Dendritic cell treated with granulocyte-macrophage colony-stimulating factor and Interleukin-4, amounts not matched to agents 40 ng/mL and 50 ng/mL, for 4 days (primary cell): ENCODE measurements around the gene STAU1.

Experiments used
- H3K27ac Mint-ChIP-seq: one replicate; pipeline ENCODE4 v1.8.0; 2022; ENCODE audit warnings: mild to moderate bottlenecking, mixed read lengths
- H3K27me3 Mint-ChIP-seq: one replicate; pipeline ENCODE4 v1.8.0; 2022; ENCODE audit warnings: mild to moderate bottlenecking, mixed read lengths
- H3K36me3 Mint-ChIP-seq: one replicate; pipeline ENCODE4 v1.8.0; 2022; ENCODE audit warnings: low read depth, mixed read lengths
- H3K4me1 Mint-ChIP-seq: one replicate; pipeline ENCODE4 v1.8.0; 2022; ENCODE audit warnings: low read depth, mixed read lengths
- H3K4me3 Mint-ChIP-seq: one replicate; pipeline ENCODE4 v1.8.0; 2022; ENCODE audit warnings: mild to moderate bottlenecking, moderate library complexity, mixed read lengths
- H3K9me3 Mint-ChIP-seq: one replicate; pipeline ENCODE4 v1.8.0; 2022; ENCODE audit warnings: mixed read lengths
- intact Hi-C: fragments of 100-400 bp; cut with micrococcal nuclease; formaldehyde crosslinking; loops from one replicate; pipeline ENCODE4 v1.15.0; 2022

Gene STAU1

DNA sequence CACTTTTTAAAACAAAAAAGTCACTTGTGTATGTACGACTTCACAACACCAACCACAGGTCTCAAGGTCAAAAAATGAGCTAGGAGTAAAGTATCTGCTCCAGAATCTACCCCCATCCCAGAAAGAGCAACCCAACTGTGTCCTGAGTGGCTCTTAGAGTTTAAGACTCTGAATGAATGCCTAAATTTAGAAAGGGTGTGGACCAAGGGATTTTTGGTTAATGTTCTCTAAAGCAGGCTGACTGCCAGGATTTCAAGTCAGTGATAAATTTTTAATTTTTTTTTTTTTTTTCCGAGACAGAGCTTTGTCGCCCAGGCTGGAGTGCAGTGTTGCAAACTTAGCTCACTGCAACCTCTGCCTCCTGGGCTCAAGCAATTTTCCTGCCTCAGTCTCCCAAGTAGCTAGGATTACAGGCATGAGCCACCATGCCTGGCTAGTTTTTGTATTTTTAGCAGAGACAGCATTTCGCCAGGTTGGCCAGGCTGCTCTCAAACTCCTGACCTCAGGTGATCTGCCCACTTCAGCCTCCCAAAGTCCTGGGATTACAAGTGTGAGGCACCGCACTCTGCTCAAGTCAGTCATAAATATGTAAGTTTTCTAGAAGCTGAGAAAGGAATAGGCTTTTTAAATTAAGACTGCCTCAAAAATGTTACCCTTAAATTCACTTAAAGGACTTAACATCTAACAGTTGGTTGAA, 20.2 kb downstream of the STAU1 start:
- Mint-ChIP-seq H3K36me3 (peaks cover 64% of the 10 kb centered on the region), H3K4me3 (no peak overlapping the region), H3K27me3 (no peaks in the 10 kb centered on the region), H3K4me1 (peaks cover 5% of the 10 kb centered on the region), H3K9me3 (no peaks in the 10 kb centered on the region), H3K27ac (no peak overlapping the region)
- intact Hi-C loops: loop anchor here (10.0 kb wide), 2 partner anchors 47 to 63 kb away; partner anchors contain the start of gene DDX27

DNA sequence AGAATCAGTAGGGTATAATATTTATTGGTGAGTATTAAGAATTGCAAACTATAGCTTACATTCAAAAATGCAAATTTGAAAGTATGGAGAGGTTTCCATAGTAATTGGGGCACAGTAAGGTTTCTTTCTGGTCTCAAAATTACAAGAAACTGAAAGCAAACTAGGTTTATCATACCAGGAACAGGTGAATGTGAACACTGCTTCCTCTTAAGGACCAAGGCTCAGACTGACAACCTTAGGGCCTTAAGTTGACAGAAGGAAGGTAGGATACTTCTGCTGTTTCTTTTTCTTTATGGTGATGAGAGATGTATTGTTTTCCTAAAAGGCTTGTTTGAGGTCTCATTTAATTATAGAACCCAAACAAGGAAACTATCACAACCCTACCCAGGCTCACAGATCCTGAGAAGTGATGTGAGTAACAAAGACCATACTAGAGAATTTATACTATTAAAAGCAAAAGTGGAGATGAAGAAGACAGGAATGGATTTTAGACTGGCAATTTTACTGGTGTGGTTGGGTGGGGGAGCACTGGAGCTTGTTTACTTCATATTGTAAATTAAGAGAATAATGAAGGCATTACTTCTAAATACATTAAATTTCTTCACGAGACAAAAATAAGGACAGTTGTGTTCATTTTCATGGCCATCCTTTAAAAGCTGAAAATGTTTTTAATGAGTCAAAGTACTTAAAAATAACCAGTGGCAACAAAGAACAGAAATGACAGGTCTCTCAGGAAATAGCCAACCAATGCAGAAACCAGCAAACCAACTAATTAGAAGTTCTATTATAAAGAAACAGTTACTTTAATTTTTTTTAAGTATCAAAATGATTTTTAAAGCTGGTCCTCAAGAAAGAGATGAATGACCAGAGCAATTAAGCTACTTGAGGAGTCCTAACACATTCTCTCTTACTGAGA, 21.3 kb downstream of the STAU1 start:
- intact Hi-C loops: loop anchor here (10.0 kb wide), 2 partner anchors 48 to 62 kb away; partner anchors contain the start of gene DDX27
- Mint-ChIP-seq H3K27ac (no peak overlapping the region), H3K36me3 (peaks cover 63% of the 10 kb centered on the region), H3K9me3 (no peaks in the 10 kb centered on the region), H3K4me1 (peaks cover 11% of the 10 kb centered on the region), H3K27me3 (no peaks in the 10 kb centered on the region), H3K4me3 (no peak overlapping the region)

DNA sequence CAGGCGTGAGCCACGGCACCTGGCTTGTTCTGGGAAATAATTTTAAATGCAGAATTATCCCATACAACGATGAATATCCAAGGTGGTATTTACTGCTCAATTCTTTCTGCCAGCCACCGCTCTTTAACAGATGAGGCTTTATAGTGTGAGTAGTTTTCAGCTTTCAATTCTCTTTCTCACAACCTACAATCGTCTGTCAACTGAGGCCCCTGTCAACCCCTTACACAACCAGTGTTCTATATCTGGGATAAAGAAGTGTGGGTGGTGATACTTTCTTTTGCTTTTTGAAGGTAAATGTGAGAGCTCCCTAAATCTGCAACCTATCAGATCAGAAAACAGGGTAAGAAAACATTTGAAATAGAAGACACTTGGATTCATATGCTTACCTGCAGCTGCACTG, 22.5 kb downstream of the STAU1 start:
- Mint-ChIP-seq H3K4me3 (no peak overlapping the region), H3K36me3 (peaks cover 57% of the 10 kb centered on the region), H3K27ac (no peak overlapping the region), H3K4me1 (peaks cover 21% of the 10 kb centered on the region), H3K27me3 (no peaks in the 10 kb centered on the region), H3K9me3 (no peaks in the 10 kb centered on the region)
- intact Hi-C loops: loop anchor here (10.0 kb wide), 2 partner anchors 49 to 61 kb away; partner anchors contain the start of gene DDX27

DNA sequence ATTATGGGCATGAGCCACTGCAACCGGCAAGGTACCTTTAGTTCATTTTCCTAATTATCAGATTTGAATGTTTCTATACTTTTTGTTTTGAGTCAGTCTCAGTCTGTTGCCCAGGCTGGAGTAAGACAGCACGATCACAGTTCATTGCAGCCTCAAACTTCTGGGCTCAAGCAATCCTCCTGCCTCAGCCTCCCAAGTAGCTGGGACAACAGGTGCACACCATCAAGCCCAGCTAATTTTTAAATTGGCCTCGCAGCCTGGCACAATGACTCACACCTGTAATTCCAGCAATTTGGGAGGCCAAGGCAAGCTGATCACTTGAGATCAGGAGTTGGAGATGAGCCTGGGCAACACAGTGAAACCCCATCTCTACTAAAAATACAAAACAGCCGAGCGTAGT, 24.4 kb downstream of the STAU1 start:
- intact Hi-C loops: loop anchor here (10.0 kb wide), 2 partner anchors 51 to 59 kb away; partner anchors contain the start of gene DDX27
- H3K36me3 Mint-ChIP-seq: peaks cover 55% of the 10 kb centered on the region

DNA sequence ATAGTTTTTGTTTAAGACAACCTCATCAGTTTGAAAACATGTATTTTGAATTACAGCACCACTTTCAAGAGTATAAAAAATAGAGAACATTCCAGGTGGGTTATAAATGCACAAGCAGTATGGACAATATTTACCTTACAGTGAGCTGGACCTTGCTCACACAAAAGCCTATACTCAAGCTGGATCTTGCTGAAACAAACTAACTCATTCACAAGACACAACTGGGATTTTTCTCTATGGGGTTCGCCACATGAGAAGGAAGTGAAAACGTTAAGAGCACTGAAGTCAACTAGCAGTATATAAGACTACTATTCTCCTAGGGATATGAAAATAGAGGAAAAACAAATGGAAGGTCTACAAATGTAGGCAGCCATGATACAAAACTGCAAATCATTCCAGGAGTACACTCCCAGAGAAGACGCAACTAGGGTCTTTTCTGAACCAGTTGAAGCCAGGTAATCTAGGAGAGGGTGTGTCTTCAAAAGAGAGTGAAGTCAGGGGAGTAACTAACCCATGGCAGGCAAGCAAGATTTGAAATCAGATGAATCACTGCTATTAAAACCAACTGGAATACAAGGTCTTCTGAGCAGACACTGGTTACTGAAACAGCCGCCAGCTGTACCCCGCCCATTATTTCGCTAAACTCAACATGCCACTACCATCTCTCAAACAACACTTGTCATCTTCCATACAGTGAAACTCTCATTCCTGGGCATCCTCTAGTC, 26.5 kb downstream of the STAU1 start:
- Mint-ChIP-seq H3K27ac (no peak overlapping the region), H3K4me3 (no peak overlapping the region), H3K36me3 (peaks cover 67% of the 10 kb centered on the region), H3K4me1 (peaks cover 25% of the 10 kb centered on the region), H3K9me3 (no peaks in the 10 kb centered on the region), H3K27me3 (no peaks in the 10 kb centered on the region)
- intact Hi-C loops: loop anchor here (10.0 kb wide), 2 partner anchors 53 to 57 kb away; partner anchors contain the start of gene DDX27

More for the DNA sequence above, 24.4 kb downstream of the STAU1 start:
- H3K9me3 Mint-ChIP-seq: no peaks in the 10 kb centered on the region
- H3K27me3 Mint-ChIP-seq: no peaks in the 10 kb centered on the region
- H3K4me1 Mint-ChIP-seq: peaks cover 21% of the 10 kb centered on the region
- no peak overlapping the region for H3K27ac Mint-ChIP-seq
- H3K4me3 Mint-ChIP-seq: no peak overlapping the region

DNA sequence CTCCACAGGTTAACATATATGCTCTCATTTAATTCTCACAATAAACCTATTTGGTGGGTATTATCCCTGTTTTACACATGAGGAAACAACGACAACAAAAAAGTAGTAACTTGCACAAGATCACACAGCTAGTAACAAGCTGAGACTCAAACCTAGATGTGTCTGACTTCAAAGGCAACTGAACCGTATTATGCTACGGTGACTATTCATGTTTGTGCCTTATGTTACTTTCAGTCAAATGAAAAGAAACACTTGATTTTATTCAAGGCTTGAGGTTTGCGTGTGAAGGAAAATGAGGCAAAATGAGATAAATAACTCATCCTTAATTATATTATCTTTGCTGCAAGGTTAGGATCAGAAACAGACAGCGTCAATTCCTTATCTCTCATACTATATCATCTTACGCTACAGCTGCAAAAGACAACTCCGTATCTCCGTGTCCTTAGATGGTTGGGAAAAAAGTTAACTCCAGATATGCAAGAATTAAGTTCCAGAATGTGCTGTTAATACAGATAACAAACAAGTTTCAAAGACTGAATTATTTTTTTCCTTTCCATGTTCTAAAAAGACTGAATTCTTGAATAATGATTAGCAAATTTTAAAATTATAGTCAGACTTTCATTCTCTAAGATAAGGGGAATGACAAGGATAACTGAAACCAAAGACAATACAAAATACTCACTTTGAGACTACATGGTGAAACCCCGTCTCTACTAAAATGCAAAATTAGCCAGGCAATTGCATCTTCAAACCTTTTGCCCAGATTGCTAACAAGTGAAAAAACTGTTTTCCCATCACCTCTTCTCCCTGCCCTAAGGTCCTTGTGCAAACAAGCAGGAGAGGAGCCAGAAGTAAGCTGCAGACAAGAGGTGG, 27.8 kb downstream of the STAU1 start:
- H3K4me1 Mint-ChIP-seq: peaks cover 25% of the 10 kb centered on the region
- H3K4me3 Mint-ChIP-seq: no peak overlapping the region
- H3K27me3 Mint-ChIP-seq: no peaks in the 10 kb centered on the region
- H3K9me3 Mint-ChIP-seq: no peaks in the 10 kb centered on the region
- H3K36me3 Mint-ChIP-seq: peaks cover 56% of the 10 kb centered on the region
- intact Hi-C loops: loop anchor here (10.0 kb wide), 2 partner anchors 55 kb away; partner anchors contain the start of gene DDX27
- no peak overlapping the region for H3K27ac Mint-ChIP-seq

DNA sequence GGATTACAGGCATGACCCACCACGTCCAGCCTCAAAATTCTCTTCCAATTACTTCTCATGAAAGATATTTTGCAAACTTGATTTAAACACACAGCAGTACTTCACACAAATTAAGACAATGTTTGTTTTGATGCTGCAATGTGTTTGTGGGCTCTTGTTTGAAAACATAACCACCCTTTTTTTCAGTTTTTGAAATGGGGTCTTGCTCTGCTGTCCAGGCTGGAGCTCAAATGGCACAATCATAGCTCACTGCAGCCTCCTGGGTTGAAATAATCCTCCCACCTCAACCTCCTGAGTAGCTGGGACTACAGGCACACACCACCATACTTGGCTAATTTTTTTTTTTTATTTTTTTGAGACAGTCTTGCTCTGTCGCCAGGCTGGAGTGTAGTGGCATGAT, 31.0 kb downstream of the STAU1 start:
- Mint-ChIP-seq H3K4me1 (peaks cover 25% of the 10 kb centered on the region), H3K27ac (no peak overlapping the region), H3K9me3 (no peaks in the 10 kb centered on the region), H3K36me3 (peaks cover 59% of the 10 kb centered on the region), H3K4me3 (no peak overlapping the region), H3K27me3 (no peaks in the 10 kb centered on the region)
- intact Hi-C loops: no loop called here

DNA sequence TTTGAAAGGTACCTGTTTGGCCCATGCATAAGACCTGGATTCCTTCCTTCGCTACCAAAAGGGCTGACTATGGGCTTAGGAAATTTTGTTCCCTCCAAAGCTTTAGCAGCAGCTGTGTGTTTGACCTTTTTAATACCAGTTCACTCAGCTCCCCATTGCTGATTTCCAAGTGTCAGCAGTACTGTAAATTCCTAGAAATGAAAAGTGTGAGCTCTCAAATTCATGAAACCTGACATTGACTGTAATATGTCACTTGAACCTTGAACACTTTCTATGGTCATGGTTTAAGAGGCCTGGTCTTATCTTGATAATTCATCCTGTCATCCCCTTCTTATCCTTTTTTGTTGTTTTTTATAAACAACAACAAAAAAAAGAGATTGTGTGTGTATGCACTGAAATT, 31.7 kb downstream of the STAU1 start:
- Mint-ChIP-seq H3K4me3 (no peak overlapping the region), H3K9me3 (no peaks in the 10 kb centered on the region), H3K4me1 (peaks cover 18% of the 10 kb centered on the region), H3K27ac (no peak overlapping the region), H3K27me3 (no peaks in the 10 kb centered on the region), H3K36me3 (peaks cover 64% of the 10 kb centered on the region)
- intact Hi-C loops: no loop called here

DNA sequence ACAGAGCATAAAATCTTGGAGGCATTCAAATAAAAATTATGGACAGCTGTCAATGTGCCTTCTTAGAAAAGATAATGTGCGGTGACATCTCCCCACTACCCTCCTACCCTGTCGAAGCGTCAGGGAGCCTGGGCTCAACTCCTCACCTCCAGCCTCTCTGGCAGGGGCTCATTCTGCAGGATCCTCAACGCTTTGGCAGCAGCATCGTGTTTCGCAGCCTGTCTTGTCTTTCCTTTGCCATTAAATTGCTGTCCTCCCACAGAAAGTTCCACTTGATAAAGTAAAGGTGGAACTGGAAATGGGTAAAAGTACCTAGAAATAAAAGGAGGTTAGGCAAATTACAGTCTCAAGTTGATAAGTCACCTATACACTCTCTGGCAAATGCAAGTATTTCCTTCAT, 36.7 kb downstream of the STAU1 start:
- H3K27ac Mint-ChIP-seq: no peak overlapping the region

DNA sequence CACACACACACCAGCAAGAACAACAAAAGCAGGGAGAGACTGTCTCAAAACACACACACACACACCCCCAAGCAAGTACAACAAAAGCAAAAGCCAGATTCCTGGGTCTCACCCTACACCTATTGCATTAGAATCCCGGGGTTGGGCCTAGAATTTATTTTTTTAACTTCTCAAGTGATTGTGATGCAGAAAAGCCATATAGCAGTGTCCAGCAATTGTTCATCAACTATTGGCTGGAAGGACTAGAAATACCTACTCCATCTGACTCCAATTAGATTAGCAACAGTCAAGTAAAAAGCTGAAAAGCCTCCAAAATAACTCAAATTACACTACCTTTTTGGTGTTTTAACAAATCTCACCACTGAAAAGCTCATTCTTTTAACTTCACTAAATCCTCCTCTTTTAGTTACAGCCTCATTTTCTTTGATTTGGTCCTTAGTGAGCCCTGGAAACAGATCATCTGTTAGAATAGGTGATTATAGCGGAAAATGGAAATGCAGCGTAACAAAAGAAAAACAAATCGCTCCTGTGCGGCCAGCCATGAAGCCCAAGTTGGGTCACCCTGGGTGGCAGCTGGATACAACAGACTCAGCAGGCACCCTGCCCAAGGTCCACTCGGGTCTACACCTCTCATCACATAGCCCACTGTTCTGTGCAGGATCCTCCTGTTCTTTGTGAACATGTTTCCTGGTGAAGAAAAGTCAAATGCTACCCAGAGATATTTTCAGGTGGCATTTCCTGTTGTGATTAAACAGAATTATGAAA, 38.7 kb downstream of the STAU1 start:
- Mint-ChIP-seq H3K4me1 (no peaks in the 10 kb centered on the region), H3K27me3 (no peaks in the 10 kb centered on the region), H3K36me3 (peaks cover 91% of the 10 kb centered on the region), H3K9me3 (no peaks in the 10 kb centered on the region), H3K4me3 (no peak overlapping the region), H3K27ac (no peak overlapping the region)
- intact Hi-C loops: no loop called here

More for the DNA sequence above, 36.7 kb downstream of the STAU1 start:
- no peaks in the 10 kb centered on the region for H3K27me3 Mint-ChIP-seq
- H3K36me3 Mint-ChIP-seq: peaks cover 83% of the 10 kb centered on the region
- H3K4me1 Mint-ChIP-seq: peaks cover 7% of the 10 kb centered on the region
- no peaks in the 10 kb centered on the region for H3K9me3 Mint-ChIP-seq
- no peak overlapping the region for H3K4me3 Mint-ChIP-seq
- intact Hi-C loops: no loop called here

DNA sequence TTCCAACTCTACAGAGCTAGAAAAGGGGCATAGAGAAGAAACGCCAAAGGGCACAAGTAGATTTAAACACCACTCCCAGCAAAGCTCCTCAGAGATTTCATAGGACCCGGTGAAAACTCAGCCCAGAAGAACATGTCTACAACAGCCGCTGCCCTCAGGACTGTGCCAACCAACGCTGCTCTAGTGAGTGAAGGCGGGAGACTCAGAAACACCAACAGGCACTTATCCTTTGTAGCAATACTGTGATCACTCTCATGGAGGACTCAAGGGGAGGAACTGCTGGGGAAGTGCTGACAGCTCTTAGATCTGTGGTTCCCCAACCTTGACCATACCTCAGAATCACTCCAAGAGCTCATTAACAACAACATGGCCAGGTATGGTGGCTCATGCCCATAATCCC, 39.5 kb downstream of the STAU1 start:
- Mint-ChIP-seq H3K9me3 (no peaks in the 10 kb centered on the region), H3K4me3 (no peak overlapping the region), H3K27ac (no peak overlapping the region), H3K4me1 (no peaks in the 10 kb centered on the region), H3K36me3 (peaks cover 97% of the 10 kb centered on the region), H3K27me3 (no peaks in the 10 kb centered on the region)
- intact Hi-C loops: no loop called here

DNA sequence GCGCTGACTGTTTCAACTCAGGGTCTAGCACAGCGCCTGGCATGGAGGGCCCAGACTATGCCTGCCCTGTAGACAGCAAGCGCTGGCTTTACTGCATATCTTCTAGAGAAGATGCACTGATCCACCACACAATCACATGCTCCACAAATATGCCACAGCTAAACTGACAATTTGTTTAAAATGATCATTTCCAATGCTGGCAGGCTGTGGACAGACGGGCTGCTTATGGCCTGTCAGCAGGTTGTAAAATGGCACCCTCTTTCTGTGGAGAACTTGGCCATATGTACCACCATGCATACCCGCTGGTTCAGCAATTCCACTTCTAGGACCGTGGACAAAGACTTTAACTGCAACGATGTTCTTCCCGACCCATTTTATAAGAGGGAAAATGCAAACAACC, 40.8 kb downstream of the STAU1 start:
- Mint-ChIP-seq H3K27ac (no peak overlapping the region), H3K4me3 (no peak overlapping the region), H3K27me3 (no peaks in the 10 kb centered on the region), H3K9me3 (no peaks in the 10 kb centered on the region), H3K4me1 (no peaks in the 10 kb centered on the region), H3K36me3 (peaks cover 92% of the 10 kb centered on the region)
- intact Hi-C loops: no loop called here
